ENCODE results near the gene MEIS3.
"Not testable (repeated sequence)": the region's sequence is repeated elsewhere in the genome, so short reads cannot be mapped to it uniquely, and the experiment has no call there.

The MEIS3 gene

DNA sequence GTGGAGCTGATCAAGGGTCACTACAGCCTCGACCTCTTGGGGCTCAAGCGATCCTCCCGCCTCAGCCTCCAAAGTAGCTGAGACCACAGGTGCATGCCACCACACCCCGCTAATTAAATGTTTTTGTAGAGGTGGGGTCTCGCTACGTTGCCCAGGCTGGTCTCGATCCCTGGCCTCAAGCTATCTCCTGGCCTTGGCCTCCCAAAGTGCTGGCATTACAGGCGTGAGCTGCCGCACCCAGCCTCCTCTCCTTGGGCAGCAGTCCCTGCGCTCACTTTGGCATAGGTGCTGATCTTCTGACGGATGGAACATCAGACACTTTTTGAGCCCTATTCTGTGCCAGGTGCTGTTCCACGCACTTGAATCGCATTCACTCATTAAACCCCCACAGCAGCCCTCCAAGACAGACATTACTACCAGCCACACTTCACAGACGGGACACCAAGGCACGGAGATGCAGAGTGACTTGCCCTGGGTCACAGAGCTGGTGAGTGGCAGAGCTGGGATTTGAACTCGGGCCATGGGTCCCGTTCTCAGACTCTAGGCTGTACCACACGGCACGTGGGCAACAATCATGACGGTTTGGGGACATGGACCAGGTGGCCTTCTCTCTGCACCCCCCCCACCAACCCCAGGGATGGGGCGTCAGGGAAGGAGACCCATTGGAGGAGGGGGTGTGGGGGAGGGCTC, 3.2 kb downstream of the MEIS3 start:
- DNase-seq (ENCODE audit: low spot score), result no peak

DNA sequence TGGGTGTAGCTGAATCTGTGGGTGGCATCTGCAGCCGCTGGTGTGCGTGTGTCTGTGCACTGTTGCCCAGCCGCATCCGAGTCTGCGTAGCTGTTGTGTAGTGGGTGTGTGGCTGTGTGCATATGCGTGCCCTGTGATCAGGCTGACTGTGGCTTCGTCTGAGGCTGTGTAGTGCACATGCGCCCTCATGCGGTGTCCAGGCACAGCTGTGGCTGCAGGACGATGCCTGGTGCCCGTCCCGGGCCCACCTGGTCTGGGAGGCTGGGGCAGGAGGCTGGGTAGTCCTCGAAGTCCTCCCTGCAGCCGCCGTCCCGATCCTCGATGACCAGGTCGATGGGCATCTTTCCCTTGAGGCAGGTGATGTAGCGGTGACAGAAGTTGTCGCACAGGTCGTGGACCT, 4.9 kb downstream of the MEIS3 start:
- peak; percentile 86 for DNase-seq (ENCODE audit: low spot score)

DNA sequence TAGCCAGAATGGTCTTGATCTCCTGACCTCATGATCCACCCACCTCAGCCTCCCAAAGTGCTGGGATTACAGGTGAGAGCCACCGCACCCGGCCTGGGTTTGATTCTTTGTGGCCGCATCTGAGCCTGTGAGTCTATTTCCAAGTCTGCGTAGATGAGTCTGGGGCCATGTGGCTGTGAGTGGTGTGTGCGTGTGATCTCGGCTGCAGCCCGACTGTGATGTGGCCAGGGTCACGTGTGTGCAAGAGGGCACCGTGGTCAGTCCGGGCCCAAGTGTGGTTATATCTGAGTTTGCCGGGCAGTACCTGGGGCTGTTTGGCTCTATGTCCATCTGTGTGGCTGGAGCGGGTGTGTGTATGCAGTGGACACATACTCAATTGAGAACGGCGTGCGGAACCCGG, 5.4 kb downstream of the MEIS3 start:
- DNase-seq (ENCODE audit: low spot score), result no peak

DNA sequence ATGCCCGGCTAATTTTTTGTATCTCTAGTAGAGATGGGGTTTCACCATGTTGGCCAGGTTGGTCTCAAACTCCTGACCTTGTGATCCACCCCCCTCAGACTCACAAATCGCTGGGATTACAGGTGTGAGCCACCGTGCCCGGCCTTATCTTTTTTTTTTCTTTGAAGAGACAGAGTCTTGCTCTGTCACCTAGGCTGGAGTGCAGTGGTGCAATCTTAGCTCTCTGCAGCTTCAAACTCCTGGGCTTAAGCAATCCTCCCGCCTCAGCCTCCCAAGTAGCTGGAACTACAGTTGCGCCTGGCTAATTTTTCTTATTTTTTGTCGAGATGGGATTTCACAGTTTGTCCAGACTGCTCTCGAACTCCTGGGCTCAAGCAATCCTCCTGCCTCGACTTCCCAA, 7.6 kb downstream of the MEIS3 start:
- DNase-seq (ENCODE audit: low spot score), result not testable (repeated sequence)

DNA sequence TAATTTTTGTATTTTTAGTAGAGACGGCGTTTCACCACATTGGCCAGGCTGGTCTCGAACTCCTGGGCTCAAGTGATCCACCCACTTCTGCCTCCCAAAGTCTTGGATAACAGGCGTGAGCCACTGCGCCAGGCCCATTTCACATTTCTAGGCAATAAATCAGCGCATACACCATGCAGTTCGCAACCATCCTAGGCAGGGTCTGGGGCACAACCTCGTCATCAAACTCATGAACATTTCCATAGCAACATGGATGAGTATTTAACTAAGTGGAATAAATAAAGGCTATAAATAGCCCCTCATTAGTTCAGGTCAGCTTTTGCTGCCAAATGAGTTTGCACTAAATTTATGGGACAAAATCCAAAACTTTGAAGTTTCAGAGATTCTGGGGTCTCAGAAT, 8.2 kb downstream of the MEIS3 start:
- no peak for DNase-seq (ENCODE audit: low spot score)

DNA sequence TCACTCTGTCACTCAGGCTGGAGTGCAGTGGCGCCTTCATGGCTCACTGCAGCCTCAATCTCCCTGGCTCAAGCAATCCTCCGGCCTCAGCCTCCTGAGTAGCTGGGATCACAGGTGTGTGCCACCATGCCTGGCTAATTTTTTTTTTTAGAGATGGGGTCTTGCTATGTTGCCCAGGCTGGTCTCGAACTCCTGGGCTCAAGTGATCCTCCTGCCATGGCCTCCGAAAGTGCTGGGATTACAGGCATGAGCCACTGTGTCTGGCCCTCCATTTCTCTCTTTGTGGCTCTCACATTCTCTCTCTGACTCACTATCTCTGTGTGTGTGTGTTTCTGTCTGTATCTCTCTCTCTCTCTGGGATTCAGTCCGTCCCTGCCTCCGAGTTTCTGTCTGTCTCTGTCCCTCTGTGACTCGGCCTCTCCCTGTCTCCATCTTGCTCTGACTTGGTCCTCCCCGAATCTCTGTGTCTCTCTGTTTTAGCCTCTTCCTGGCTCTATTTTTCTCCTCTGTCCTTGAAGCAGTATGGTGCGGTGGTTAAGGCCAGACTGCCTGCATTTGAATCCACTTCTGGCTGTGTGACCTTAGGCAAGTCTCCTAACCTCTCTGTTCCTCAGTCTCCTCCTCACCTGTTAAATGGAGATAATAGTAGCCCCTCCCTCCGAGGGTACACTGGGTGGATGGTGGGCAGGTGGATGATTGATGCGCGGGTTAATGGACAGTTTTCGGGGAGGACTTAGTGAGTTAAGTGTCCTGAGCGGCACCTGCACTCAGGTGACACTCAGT, 11.0 kb downstream of the MEIS3 start:
- no peak for DNase-seq (ENCODE audit: low spot score)

DNA sequence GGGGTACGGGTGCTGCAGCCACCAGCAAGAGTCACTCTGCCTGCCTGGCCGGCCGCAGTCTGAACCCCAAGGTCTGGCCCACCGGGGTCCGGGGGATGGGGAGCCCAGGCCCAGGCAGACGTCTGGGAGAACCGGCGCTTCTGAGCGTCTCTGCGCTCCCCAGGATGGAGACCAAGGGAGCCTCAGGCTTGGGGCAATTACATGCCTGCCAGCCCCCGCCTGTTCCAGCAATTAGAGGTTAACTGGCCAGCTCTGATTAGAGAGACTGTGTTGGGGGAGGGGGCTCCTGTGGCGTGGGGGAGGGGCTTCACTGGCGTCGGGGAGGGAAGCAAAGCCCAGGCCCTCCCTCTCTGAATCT, 11.9 kb downstream of the MEIS3 start:
- no peak for DNase-seq (ENCODE audit: low spot score)

DNA sequence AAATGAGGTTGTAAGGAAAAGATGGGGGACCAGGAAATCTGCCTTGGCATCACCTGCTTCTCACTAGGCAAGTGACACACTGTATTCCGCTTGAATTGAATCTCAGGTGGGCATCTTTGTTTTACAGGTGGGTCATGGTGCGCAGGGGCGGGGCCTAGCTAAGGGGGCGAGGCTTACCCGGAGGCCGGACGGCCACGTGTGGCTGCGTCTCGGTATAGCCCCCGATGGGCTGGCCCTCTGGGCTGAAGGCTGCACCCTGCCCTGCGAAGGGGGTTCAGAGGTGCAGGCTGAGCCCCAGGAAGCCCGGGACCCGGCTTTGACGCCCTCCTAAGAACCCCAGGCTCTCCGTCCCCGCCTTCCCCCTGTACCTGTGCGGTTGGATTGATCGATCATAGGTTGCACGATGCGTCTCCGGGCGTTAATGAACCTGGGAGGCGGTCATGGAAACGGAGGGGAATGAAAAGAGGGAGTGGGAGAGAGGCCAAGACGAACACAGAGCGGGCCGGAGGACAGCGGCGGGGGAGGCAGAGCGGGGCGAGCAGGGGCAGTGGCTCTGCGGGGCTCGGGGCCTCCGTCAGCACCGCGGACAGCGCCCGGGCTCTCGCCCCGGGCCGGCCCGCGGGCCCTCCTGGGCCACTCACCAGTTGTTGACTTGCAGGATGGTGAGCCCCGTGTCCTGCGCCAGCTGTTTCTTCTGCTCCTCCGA, 12.5 kb downstream of the MEIS3 start:
- DNase-seq (ENCODE audit: low spot score), result peak; percentile 73

DNA sequence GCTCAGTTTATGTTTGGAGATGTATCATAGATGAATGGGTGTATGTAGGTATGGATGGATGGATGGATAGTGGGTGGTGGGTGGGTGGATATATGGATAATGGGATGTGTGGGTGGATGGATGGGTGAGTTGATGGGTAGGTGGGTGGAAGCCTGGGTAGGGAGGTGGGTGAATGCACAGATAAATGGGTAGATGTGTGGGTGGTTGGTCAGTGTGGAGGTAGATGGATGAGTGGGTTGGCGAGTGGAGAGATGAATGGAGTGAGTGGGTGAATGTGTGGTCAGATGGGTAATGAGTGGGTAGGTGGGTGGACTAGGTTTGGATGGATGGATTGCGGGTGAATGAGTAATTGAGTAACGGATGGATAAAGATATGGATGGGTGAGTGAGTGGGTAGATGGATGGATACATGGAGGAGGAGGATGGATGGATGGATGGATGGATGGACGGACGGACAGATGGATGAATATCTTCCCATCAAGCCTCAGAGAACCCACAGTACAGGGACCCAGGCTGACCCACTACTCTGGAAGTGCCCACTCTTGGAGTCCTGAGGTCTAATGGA, 13.4 kb downstream of the MEIS3 start:
- DNase-seq (ENCODE audit: low spot score), result no peak

DNA sequence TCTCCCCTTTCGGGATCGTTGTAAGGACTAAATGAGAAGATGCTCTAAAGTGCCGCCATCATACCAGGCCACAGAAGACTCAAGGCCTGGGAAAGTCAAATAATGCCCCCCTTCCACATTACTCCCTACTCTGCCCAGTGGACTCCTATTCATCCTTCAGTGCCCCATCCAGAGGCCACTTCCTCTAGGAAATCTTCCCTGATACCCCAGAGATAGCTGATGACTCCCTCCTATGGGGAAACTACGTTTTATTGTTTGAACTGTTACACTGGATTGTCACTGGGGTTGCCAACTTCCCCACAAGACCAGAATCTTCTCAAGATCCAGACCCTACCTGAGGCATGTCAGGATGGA, 14.2 kb downstream of the MEIS3 start:
- no peak for DNase-seq (ENCODE audit: low spot score)

DNA sequence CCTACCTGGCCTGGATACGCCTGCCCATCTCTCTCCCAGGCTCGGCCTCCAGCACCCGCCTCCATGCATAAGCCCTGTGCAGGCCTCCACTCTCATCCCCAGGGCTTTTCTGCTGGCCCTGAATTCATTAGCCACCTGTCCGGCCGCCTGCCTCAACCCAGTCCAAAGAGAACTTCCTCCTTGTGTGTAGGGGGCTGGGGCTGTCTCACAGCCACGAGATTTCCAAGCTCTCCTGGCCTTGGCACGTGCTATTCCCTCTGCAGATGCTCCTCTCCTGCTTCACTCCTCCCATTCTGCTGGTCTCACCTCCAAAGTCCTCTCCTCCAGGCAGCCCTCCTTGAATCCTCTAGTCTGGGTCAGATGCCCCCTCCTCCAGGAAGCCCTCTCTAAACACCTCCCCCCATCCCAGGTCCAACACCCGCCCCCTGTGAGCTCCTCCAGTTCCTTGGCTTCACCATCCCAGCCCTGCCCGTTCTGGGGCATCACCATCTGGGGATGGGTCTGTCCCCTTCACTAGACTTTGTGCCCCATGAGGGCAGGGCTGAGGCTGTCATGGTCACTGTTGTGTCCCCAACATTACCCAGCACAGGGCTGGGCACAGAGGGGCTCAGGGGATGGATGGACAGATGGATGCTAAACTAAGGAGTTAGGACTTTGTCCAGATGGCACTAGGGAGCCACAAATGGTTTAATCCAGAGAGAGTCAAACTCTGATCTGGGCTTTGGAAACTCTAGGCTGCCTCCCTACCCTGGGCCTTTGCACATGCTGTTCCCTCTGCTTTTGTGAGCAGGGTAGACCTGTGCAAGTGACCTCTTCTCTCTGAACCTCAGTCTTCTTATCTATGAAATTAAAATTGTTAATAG, 14.8 kb downstream of the MEIS3 start:
- no peak for DNase-seq (ENCODE audit: low spot score)

DNA sequence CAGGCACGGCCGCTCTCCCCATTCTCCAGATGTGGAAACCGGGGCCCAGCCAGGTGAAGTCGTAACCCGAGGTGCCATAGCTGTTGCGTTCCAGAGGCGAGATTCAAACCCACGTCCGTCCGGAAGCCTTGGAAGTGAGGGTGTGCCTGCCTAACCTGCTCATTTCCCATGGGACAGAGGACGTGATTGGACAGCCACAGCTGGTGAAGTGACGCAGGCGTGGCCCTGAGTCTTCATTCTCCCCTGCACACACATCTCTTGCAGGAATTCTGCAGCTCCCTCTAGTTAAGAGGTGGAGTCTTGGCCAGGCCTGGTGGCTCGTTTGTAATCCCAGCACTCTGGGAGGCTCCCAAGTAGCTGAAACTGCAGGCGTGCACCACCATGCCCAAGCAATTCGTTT, 16.8 kb downstream of the MEIS3 start:
- no peak for DNase-seq (ENCODE audit: low spot score)

DNA sequence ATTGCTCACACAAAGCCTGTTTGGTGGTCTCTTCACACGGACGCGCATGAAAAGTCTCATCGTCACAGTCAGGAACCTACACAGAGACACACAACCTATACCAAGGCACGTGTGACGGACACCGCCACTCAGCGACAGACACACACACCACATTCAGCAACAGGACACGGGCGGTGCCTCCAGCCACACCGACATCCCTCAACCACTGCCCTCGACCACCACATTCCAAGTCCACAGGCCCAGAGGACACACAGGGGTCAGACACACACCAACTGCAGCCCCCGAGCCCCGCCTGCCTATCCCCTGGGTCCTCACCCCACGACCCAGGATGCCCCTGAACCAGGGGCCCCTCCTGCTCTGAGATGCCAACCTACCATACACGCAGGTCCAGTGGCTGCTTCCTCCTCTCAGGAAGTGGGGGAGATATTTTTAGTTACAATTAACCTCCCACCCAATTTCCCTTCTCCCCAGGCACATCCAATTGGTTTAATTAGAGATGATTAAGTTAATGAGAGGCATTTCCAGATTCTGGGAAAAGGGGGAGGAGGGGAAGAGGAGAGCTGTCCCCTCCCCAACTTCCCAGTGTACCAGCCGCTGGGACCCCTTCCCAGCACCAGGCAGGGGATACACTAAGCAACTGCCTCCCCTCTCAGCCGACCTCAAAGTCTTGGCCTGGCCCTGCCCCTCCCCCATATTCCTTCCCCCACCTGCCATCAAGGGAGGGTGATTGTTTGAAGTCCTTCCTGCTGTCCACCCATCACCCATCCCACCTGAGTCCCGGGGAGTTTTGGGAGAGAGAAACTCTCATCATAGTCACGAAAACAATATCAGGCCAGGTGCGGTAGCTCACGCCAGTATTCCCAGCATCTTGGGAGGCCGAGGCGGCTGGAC, 20.4 kb downstream of the MEIS3 start:
- no peak for DNase-seq (ENCODE audit: low spot score)

DNA sequence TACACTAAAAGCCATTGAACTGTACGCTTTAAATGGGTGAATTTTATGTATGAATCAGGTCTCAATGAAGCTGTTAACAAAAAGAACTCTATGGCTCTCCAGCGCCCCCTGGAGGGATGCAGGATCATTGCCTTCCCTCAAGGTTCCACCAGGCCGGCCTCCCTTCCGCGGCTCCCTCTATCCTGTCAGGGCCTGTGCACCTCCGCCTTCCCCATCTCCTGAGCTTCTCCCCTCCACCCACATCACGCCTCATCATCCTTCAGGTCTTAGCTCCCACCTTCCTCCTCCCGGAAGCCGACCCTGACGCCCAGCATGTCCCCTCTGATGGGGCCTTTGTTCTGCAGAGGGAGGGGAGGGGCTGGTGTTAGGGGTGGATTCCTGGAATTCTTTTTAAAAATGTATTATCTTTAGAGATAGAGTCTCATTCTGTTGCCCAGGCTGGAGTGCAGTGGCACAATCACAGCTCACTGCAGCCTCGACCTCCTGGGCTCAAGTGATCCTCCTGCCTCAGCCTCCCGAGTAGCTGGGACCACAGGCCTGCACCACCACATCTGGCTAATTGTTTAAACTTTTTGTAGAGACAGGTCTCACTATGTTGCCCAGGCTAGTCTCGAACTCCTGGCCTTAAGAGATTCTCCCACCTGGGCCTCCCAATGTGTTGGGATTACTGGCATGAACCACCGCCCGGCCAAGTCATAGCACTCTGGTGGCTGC, 27.7 kb downstream of the MEIS3 start:
- DNase-seq (ENCODE audit: low spot score), result peak; percentile 67

DNA sequence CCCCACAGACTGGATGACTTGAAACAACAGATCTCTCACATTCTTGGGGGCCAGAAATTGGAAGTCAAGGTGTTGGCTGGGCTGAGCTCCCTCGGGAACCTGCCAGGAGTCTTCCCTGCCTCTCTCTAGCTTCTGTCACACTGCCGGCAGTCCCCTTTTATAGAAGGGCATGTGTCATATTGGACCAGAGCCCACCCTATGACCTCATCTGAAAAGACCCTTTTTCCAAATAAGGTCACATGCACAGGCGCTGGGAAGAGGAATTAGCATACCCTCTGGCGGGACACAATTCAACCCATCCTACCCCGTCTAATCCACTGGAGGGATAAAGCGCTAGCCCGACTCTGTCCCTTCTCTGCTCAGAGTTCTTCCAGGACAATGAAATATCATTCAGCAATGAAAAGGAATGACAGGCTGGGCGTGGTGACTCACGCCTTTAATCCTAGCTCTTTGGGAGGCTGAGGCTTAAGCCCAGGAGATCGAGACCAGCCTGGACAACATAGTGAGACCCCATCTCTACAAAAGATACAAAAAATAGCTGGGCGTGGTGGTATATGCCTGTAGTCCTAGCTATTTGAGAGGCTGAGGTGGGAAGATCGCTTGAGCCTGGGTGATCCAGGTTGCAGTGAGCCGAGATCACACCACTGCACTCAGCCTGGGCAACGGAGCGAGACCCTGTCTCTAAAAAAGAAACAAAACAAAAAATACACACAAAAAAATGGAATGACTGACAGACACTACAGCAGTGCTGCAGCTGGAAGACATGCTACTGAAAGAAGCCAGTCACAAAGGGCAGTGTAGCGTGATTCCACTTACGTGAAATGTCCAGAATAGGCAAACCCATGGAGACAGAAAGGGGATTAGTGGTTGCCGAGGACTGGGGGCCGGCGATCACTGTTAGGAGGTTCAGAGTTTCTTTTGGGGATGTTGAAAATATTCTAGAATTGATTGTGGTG, 28.5 kb downstream of the MEIS3 start:
- no peak for DNase-seq (ENCODE audit: low spot score)

DNA sequence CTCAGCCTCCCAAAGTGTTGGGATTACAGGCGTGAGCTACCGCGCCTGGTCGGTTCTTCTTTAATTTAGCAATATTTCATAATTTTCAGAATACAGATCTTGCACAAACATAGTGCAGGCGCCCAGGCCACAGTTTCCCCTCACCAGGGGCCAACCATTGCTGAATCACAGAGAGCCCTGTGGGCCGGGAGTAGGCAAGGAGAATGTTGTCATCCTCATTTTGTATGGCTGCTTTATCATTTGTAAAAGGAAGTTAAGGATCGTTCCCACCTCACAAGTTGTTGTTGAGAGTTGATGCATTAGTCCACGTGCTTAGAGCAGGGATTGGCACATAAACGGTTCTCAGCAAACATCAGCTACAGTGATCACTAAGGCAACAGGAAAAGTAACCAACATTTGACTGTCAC, 30.2 kb downstream of the MEIS3 start:
- DNase-seq (ENCODE audit: low spot score), result no peak

DNA sequence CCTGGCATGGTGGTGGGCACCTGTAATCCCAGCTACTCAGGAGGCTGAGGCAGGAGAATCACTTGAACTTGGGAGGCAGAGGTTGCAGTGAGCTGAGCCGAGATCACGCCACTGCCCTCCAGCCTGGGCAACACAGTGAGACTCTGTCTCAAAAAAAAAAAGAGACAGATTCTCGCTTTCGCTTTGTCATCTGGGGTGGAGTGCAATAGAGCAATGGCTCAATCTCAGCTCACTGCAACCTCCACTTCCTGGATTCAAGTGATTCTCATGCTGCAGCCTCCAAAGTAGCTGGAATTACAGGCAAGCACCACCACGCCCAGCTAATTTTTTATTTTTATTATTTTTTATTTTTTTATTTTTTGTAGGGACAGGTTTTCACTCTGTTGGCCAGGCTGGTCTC, 30.6 kb downstream of the MEIS3 start:
- not testable (repeated sequence) for DNase-seq (ENCODE audit: low spot score)

DNA sequence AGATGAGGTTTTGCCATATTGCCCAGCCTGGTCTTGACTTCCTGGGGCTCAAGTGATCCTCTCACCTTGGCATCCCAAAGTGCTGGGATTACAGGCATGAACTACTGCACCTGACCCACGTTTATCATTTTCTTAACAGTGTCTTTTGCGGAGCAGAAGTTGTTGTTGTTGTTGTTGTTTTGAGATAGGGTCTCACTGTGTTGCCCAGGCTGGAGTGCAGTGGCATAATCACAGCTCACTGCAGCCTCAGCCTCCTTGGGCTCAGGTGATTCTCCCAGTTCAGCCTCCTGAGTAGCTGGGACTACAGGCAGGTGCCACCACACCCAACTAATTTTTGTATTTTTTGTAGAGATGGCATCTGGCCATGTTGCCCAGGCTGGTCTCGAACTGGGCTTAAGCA, 31.7 kb downstream of the MEIS3 start:
- DNase-seq (ENCODE audit: low spot score), result not testable (repeated sequence)

DNA sequence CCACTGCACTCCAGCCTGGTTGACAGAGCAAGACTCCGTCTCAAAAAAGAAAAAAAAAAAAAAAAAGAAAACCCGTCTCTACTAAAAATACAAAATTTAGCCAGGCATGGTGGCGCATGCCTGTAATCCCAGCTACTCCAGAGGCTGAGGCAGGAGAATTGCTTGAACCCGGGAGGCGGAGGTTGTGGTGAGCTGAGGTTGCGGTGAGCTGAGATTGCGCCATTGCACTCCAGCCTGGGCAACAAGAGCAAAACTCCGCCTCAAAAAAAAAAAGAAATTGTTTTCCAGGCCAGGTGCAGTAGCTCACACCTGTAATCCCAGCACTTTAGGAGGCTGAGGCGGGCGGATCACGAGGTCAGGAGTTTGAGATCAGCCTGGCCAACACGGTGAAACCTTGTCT, 32.7 kb downstream of the MEIS3 start:
- not testable (repeated sequence) for DNase-seq (ENCODE audit: low spot score)

Measured in HuH-7.5 (cell line).